CD8-positive, alpha-beta memory T cell (primary cell): ENCODE results near the gene TIA1. TPM values are rescaled to one million over a fixed set of nuclear protein-coding genes. Genes with fewer than 3 reads are reported as not detected.
"Not testable (repeated sequence)": the region's sequence is repeated elsewhere in the genome, so short reads cannot be mapped to it uniquely, and the experiment has no call there.

Experiments
- CTCF ChIA-PET: fragments of 350-600 bp; sonication (Branson Sonifier 250); formaldehyde crosslinking; loops from one replicate; lab custom pipeline; 2021; ENCODE audit warnings: antibody characterized with exemption; lab: Charles Lee
- POLR2A ChIA-PET: fragments of 350-600 bp; sonication (Branson Sonifier 250); formaldehyde crosslinking; loops from one replicate; lab custom pipeline; 2021; ENCODE audit warnings: antibody characterized with exemption; lab: Charles Lee
- DNase-seq, 5 donors: peaks; one replicate each; pipeline versions ENCODE4 v3.0.0 to v3.0.0-alpha.2; 2020 to 2022; ENCODE audit warnings: mixed read lengths in 1 of 5
- H3K27ac ChIP-seq: one replicate; pipeline ENCODE4 v1.7.0; 2013; ENCODE audit warnings: low read depth, mild to moderate bottlenecking, low read length, moderate library complexity
- H3K27me3 ChIP-seq: 2 replicates; pipeline ENCODE4 v1.7.0; 2013; ENCODE audit warnings: low read length, mild to moderate bottlenecking; ENCODE audit not compliant: insufficient read depth, poor library complexity, severe bottlenecking
- H3K36me3 ChIP-seq: 2 replicates; pipeline ENCODE4 v1.7.0; 2013; ENCODE audit warnings: mild to moderate bottlenecking, low read length, moderate library complexity; ENCODE audit not compliant: insufficient read depth
- H3K4me1 ChIP-seq: 2 replicates; pipeline ENCODE4 v1.7.0; 2013; ENCODE audit warnings: mild to moderate bottlenecking, low read length, moderate library complexity; ENCODE audit not compliant: insufficient read depth
- H3K4me3 ChIP-seq: 2 replicates; pipeline ENCODE4 v1.7.0; 2013; ENCODE audit warnings: mild to moderate bottlenecking, low read length
- H3K9me3 ChIP-seq: 2 replicates; pipeline ENCODE4 v1.7.0; 2013; ENCODE audit warnings: mild to moderate bottlenecking, low read length
- H3K27ac Mint-ChIP-seq, 8 donors: one replicate each; pipeline ENCODE4 v1.8.0; 2020 to 2021; ENCODE audit warnings: mixed read lengths in 8 of 8, mild to moderate bottlenecking in 6 of 8, inconsistent platforms in 3 of 8, moderate library complexity in 3 of 8
- H3K27me3 Mint-ChIP-seq, 2 donors: one replicate each; pipeline ENCODE4 v1.8.0; 2020 to 2021; ENCODE audit warnings: mixed read lengths in 2 of 2, mild to moderate bottlenecking in 1 of 2, moderate library complexity in 1 of 2
- H3K36me3 Mint-ChIP-seq, 3 donors: one replicate each; pipeline ENCODE4 v1.8.0; 2020 to 2021; ENCODE audit warnings: mixed read lengths in 3 of 3, inconsistent platforms in 1 of 3, mild to moderate bottlenecking in 1 of 3
- H3K4me1 Mint-ChIP-seq, 3 donors: one replicate each; pipeline ENCODE4 v1.8.0; 2020 to 2021; ENCODE audit warnings: mixed read lengths in 3 of 3, inconsistent platforms in 1 of 3, mild to moderate bottlenecking in 1 of 3
- H3K4me3 Mint-ChIP-seq, 7 donors: one replicate each; pipeline ENCODE4 v1.8.0; 2020 to 2021; ENCODE audit warnings: mixed read lengths in 7 of 7, mild to moderate bottlenecking in 6 of 7, moderate library complexity in 4 of 7, inconsistent platforms in 2 of 7
- H3K9me3 Mint-ChIP-seq, 5 donors: one replicate each; pipeline ENCODE4 v1.8.0; 2020 to 2022; ENCODE audit warnings: mixed read lengths in 5 of 5, mild to moderate bottlenecking in 3 of 5, moderate library complexity in 2 of 5, inconsistent platforms in 1 of 5
- polyA plus RNA-seq: library from polyadenylated mRNA; unstranded; fragments of 300-500 nt; fragmentation: Illumina TruSeq; gene quantifications from one replicate; pipeline ENCODE4 v1.2.3, GENCODE V29; 2021
- total RNA-seq, 2 experiments: library from RNA; stranded (reverse); gene quantifications; one replicate each; pipeline ENCODE4 v1.2.3, GENCODE V29; 2021

The TIA1 gene
- total and polyA plus RNA-seq, 3 experiments from 2014 or later = 46.8 to 98.7 (median 88.1) TPM

DNA sequence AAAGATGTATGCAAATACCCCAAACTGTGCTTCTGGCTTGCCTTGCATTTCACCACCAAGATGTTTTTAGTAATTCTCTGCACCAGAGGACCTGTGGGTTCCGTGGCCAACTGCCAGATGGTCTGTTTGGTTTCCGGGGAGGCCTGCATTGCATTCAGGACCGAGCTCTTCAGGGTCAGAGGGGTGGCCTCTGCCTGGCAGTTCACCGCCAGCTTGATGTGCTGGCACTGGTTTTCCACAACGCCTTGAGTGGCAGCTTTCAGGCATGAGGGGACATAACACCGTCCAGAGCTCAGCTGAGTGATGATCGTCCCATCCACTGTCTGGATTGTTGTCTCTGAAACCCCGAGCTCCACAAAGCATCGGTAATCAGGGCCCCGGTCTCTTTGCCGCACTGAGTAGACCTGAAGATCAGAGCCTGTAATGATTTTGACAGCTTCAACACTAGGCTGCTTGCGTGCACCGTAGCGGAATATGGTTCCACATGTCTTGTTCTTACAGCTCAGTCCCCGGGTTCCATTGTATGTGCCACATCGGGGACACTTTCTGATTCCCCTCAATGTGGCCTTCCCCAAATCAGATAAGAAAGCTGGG is 67.0 kb downstream of the TIA1 start:
- no peak for DNase-seq
- CTCF ChIA-PET = interaction anchor here (1.7 kb wide), 1 partner anchor 9 kb away, joined by 6 read pairs; the partner anchor contains the start of gene C2orf42
- Histone ChIP-seq H3K27ac (no peak overlapping the region), H3K9me3 (no peaks in the 10 kb centered on the region), H3K36me3 (peaks cover 10% of the 10 kb centered on the region), H3K4me3 (no peak overlapping the region), H3K27me3 (no peaks in the 10 kb centered on the region), H3K4me1 (no peaks in the 10 kb centered on the region)
- Mint-ChIP-seq H3K4me3 (no peak overlapping the region), H3K36me3 (peaks cover 0 to 40% (median 10%) of the 10 kb centered on the region in 3 donors), H3K9me3 (no peaks in the 10 kb centered on the region), H3K27me3 (no peaks in the 10 kb centered on the region), H3K27ac (peak overlapping the region in 2 of 8 donors; percentile 21 to 40), H3K4me1 (peaks cover 0 to 3% (median 2%) of the 10 kb centered on the region in 3 donors)
- POLR2A ChIA-PET = no interaction called here

GRCh38 chr2:70173520-70173919 is 74.9 kb downstream of the TIA1 start:
- Mint-ChIP-seq H3K4me1 (no peaks in the 10 kb centered on the region), H3K36me3 (peaks cover 10 to 62% (median 15%) of the 10 kb centered on the region in 3 donors), H3K9me3 (no peaks in the 10 kb centered on the region), H3K4me3 (no peak overlapping the region), H3K27me3 (no peaks in the 10 kb centered on the region), H3K27ac (no peak overlapping the region)
- H3K9me3 ChIP-seq = no peaks in the 10 kb centered on the region
- H3K4me3 ChIP-seq = no peak overlapping the region
- ChIA-PET CTCF (no interaction called here), POLR2A (no interaction called here)
- H3K27me3 ChIP-seq = no peaks in the 10 kb centered on the region
- no peak overlapping the region for H3K27ac ChIP-seq
- H3K4me1 ChIP-seq = no peaks in the 10 kb centered on the region
- peaks cover 16% of the 10 kb centered on the region for H3K36me3 ChIP-seq
- DNase-seq = no peak

GRCh38 chr2:70169654-70170245 is 78.7 kb downstream of the TIA1 start:
- H3K4me1 Mint-ChIP-seq, H3K9me3 Mint-ChIP-seq, H3K27me3 Mint-ChIP-seq, H3K27me3 ChIP-seq, POLR2A ChIA-PET, DNase-seq, H3K27ac Mint-ChIP-seq, H3K36me3 ChIP-seq, H3K9me3 ChIP-seq, H3K4me1 ChIP-seq, H3K27ac ChIP-seq, H3K4me3 Mint-ChIP-seq, H3K4me3 ChIP-seq: not testable (repeated sequence)
- peaks cover 0 to 58% (median 8%) of the 10 kb centered on the region in 3 donors for H3K36me3 Mint-ChIP-seq
- CTCF ChIA-PET = interaction anchor here (0.7 kb wide), 2 partner anchors 16 to 659 kb away, joined by 3 read pairs; no protein-coding TSS in a partner anchor

DNA sequence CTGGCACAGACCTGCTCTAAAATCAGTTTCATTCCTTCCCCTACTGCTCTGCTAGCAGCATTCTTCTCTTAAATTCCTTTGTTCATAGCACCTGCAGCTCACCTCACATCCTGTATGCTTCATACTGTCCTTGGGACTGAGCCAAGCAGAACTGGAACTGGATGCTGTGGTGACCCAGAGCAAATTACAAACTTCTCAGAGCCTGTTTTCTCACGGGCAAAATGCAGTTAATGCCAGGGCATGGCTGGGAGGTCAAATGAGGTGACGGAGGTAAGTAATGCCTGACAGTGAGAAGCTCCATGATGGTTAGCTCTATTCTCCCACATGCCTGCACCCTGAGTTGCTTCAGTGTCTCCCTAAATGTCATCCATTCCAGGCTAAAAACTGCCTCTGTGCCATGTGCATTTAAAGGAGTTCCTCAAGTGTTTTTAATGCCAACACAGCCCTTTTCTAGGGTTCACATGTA is 87.3 kb downstream of the TIA1 start:
- Histone ChIP-seq H3K36me3 (peaks cover 9% of the 10 kb centered on the region), H3K27me3 (no peaks in the 10 kb centered on the region), H3K4me1 (no peaks in the 10 kb centered on the region), H3K4me3 (no peak overlapping the region), H3K9me3 (no peaks in the 10 kb centered on the region), H3K27ac (no peak overlapping the region)
- ChIA-PET CTCF (interaction anchor here (0.7 kb wide), 1 partner anchor 860 kb away, joined by 3 read pairs; no protein-coding TSS in a partner anchor), POLR2A (no interaction called here)
- no peak overlapping the region for H3K4me3 Mint-ChIP-seq
- no peak for DNase-seq
- H3K9me3 Mint-ChIP-seq = no peaks in the 10 kb centered on the region
- H3K4me1 Mint-ChIP-seq = no peaks in the 10 kb centered on the region
- peaks cover 0 to 46% (median 0%) of the 10 kb centered on the region in 3 donors for H3K36me3 Mint-ChIP-seq
- no peaks in the 10 kb centered on the region for H3K27me3 Mint-ChIP-seq
- peak overlapping the region in 4 of 8 donors; percentile 5 to 75 (median 38) for H3K27ac Mint-ChIP-seq

DNA sequence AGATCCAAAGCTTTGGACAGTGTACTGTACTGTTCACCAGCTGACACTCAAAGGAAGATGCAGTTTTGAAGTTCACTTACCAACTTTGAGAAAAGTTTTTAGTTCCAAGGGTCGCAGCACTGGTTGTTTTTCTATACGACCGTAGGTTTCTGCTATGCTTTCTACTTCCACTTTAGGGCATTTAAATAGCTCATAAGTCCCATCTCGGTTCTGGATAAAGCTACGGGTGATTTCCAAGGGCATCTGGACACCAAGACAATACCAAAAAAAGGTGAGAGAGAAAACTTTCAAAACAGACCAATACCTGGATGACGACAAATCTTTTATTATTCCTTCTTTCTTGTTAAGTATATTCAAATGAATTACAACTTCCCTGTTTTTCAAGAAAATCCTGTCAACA is 87.9 kb downstream of the TIA1 start:
- H3K27me3 Mint-ChIP-seq = no peaks in the 10 kb centered on the region
- H3K4me3 ChIP-seq = no peak overlapping the region
- H3K9me3 Mint-ChIP-seq = no peaks in the 10 kb centered on the region
- peaks cover 0 to 46% (median 0%) of the 10 kb centered on the region in 3 donors for H3K36me3 Mint-ChIP-seq
- no peak for DNase-seq
- no peaks in the 10 kb centered on the region for H3K4me1 ChIP-seq
- H3K9me3 ChIP-seq = no peaks in the 10 kb centered on the region
- H3K4me3 Mint-ChIP-seq = no peak overlapping the region
- POLR2A ChIA-PET = no interaction called here
- H3K4me1 Mint-ChIP-seq = no peaks in the 10 kb centered on the region
- H3K27ac Mint-ChIP-seq = peak overlapping the region in 1 of 8 donors; percentile 44
- CTCF ChIA-PET = no interaction called here
- H3K27ac ChIP-seq = no peak overlapping the region
- peaks cover 8% of the 10 kb centered on the region for H3K36me3 ChIP-seq
- no peaks in the 10 kb centered on the region for H3K27me3 ChIP-seq

Other genes starting within 250 kb of the TIA1 start
- gene PCBP1, start 161.2 kb downstream of the TIA1 start, total RNA-seq = 100 to 1,000 TPM; 428 to 434 TPM
- gene PCBP1, start 161.2 kb downstream of the TIA1 start, polyA plus RNA-seq = 161 TPM
- gene C2orf42, start 57.6 kb downstream of the TIA1 start, total RNA-seq = 10 to 100 TPM; 29.1 to 34.6 TPM
- 31.4 TPM for gene C2orf42, start 57.6 kb downstream of the TIA1 start, polyA plus RNA-seq
- 10 to 100 TPM; 15.2 to 18.8 TPM for gene PCYOX1, start 9.5 kb upstream of the TIA1 start, total RNA-seq
- gene PCYOX1, start 9.5 kb upstream of the TIA1 start, polyA plus RNA-seq = 27.7 TPM
- 100 to 1,000 TPM; 497 to 551 TPM for gene SNRPG, start 45.1 kb upstream of the TIA1 start, total RNA-seq
- 267 TPM for gene SNRPG, start 45.1 kb upstream of the TIA1 start, polyA plus RNA-seq
- 100 to 1,000 TPM in 1 of 2 experiments, 10 to 100 TPM in 1; 99.4 to 102 TPM for gene FAM136A, start 53.4 kb upstream of the TIA1 start, total RNA-seq
- gene FAM136A, start 53.4 kb upstream of the TIA1 start, polyA plus RNA-seq = 41.3 TPM